Panc1 (cell line): ENCODE data around the gene CEP128. TPM values are rescaled to one million over a fixed set of nuclear protein-coding genes. Genes with fewer than 3 reads are reported as not detected.

ENCODE experiments used
- ATAC-seq: fragments of 200-7000 bp; cut with Tn5 transposase; 2 replicates; pipeline ENCODE4 v1.9.1; 2020; ENCODE audit warnings: mild to moderate bottlenecking, moderate library complexity
- BruUV-seq: library from RNA; stranded (reverse); fragments of 400-500 nt; replicated peaks from 2 replicates; lab custom pipeline; 2021; lab: Mats Ljungman, UMichigan
- CTCF ChIA-PET: fragments of 300-600 bp; sonication (Branson Sonifier 250); formaldehyde crosslinking; loops from one replicate; lab custom pipeline; 2022; ENCODE audit warnings: antibody characterized with exemption; lab: Charles Lee
- POLR2A ChIA-PET: fragments of 300-600 bp; sonication (Branson Sonifier 250); formaldehyde crosslinking; loops from one replicate; lab custom pipeline; 2022; ENCODE audit warnings: antibody characterized with exemption; lab: Charles Lee
- DNase-seq: peaks from one replicate; pipeline ENCODE4 v3.0.0-alpha.2; 2010; ENCODE audit warnings: low read depth, low spot score
- H3K27ac ChIP-seq: 2 replicates; pipeline ENCODE4 v1.5.1; 2011; ENCODE audit warnings: mild to moderate bottlenecking, low read length, inconsistent platforms
- H3K27me3 ChIP-seq: fragments of 200-500 bp; sonication (Bioruptor generic); 2 replicates; pipeline ENCODE4 v1.6.0; 2014; ENCODE audit warnings: low read length, inconsistent platforms; ENCODE audit not compliant: control insufficient read depth, insufficient read depth
- H3K36me3 ChIP-seq: fragments of 200-500 bp; sonication (Bioruptor generic); 2 replicates; pipeline ENCODE4 v1.5.1; 2014; ENCODE audit warnings: inconsistent platforms, mild to moderate bottlenecking, low read length, moderate library complexity; ENCODE audit not compliant: control insufficient read depth, insufficient read depth
- H3K4me1 ChIP-seq: 2 replicates; pipeline ENCODE4 v1.5.1; 2011; ENCODE audit warnings: inconsistent platforms, mild to moderate bottlenecking, low read length, moderate library complexity; ENCODE audit not compliant: control insufficient read depth, insufficient read depth
- H3K4me3 ChIP-seq, 2 experiments: 2 replicates each; pipeline ENCODE4 v1.5.1; 2011 to 2012; ENCODE audit warnings: low read depth in 2 of 2, low read length in 2 of 2, mild to moderate bottlenecking in 2 of 2, inconsistent platforms in 1 of 2, moderate library complexity in 1 of 2
- H3K9me3 ChIP-seq: fragments of 200-500 bp; sonication (Bioruptor generic); 2 replicates; pipeline ENCODE4 v1.5.1; 2014; ENCODE audit warnings: low read depth, mild to moderate bottlenecking, inconsistent platforms, low read length, moderate library complexity; ENCODE audit not compliant: control insufficient read depth, insufficient read depth
- CTCF ChIP-seq: fragments of 450-650 bp; IDR thresholded peaks from 2 replicates; pipeline ENCODE4 v1.5.1; 2017; ENCODE audit warnings: mild to moderate bottlenecking
- POLR2AphosphoS5 ChIP-seq: IDR thresholded peaks from 2 replicates; pipeline ENCODE4 v1.6.1; 2012; ENCODE audit warnings: mild to moderate bottlenecking, low read depth, low read length, moderate library complexity
- SIN3A ChIP-seq: IDR thresholded peaks from 2 replicates; pipeline ENCODE4 v1.6.1; 2012; ENCODE audit warnings: low read depth, mild to moderate bottlenecking, low read length, moderate library complexity, borderline replicate concordance; ENCODE audit not compliant: insufficient read depth
- TCF7L2 ChIP-seq: IDR thresholded peaks from 2 replicates; pipeline ENCODE4 v1.6.1; 2011; ENCODE audit warnings: mild to moderate bottlenecking, low read depth, low read length, inconsistent platforms
- in situ Hi-C: cut with HindIII; loops from 2 replicates; pipeline ENCODE4 v1.10.0; 2016; ENCODE audit warnings: low sequenced_read_pairs, low pct_unique_long_range_greater_than_20kb
- intact Hi-C: fragments of 100-400 bp; cut with micrococcal nuclease; formaldehyde crosslinking; loops from one replicate; pipeline ENCODE4 v1.10.0; 2022; ENCODE audit not compliant: unreplicated experiment
- total RNA-seq: library from RNA; stranded (reverse); gene quantifications from one replicate; pipeline ENCODE4 v1.2.1, GENCODE V29; 2021; ENCODE audit not compliant: unreplicated experiment
- TF ChIP-seq, protein P1 (sequence below), 2 experiments: IDR thresholded peaks; 2 replicates each; pipeline ENCODE4 v1.6.1; 2011 to 2012; ENCODE audit warnings: low read depth in 2 of 2, control low read depth in 1 of 2, low read length in 1 of 2, mild to moderate bottlenecking in 1 of 2, moderate library complexity in 1 of 2; ENCODE audit not compliant: insufficient read depth in 1 of 2

The CEP128 gene
- total RNA-seq, 1 experiment from 2014 or later: 9.3 TPM

GRCh38 chr14:80784820-80785219, 156.7 kb downstream of the CEP128 start:
- in situ Hi-C loops: no loop called here
- Histone ChIP-seq H3K36me3 (no peaks in the 10 kb centered on the region), H3K4me1 (no peaks in the 10 kb centered on the region), H3K9me3 (no peaks in the 10 kb centered on the region), H3K27me3 (no peaks in the 10 kb centered on the region), H3K27ac (no peak overlapping the region), H3K4me3 (no peak overlapping the region)
- BruUV-seq: TSS peak; percentile 89
- TF ChIP-seq SIN3A (no peak), CTCF (no peak), POLR2AphosphoS5 (no peak), TCF7L2 (no peak)
- TF ChIP-seq, protein P1, sequence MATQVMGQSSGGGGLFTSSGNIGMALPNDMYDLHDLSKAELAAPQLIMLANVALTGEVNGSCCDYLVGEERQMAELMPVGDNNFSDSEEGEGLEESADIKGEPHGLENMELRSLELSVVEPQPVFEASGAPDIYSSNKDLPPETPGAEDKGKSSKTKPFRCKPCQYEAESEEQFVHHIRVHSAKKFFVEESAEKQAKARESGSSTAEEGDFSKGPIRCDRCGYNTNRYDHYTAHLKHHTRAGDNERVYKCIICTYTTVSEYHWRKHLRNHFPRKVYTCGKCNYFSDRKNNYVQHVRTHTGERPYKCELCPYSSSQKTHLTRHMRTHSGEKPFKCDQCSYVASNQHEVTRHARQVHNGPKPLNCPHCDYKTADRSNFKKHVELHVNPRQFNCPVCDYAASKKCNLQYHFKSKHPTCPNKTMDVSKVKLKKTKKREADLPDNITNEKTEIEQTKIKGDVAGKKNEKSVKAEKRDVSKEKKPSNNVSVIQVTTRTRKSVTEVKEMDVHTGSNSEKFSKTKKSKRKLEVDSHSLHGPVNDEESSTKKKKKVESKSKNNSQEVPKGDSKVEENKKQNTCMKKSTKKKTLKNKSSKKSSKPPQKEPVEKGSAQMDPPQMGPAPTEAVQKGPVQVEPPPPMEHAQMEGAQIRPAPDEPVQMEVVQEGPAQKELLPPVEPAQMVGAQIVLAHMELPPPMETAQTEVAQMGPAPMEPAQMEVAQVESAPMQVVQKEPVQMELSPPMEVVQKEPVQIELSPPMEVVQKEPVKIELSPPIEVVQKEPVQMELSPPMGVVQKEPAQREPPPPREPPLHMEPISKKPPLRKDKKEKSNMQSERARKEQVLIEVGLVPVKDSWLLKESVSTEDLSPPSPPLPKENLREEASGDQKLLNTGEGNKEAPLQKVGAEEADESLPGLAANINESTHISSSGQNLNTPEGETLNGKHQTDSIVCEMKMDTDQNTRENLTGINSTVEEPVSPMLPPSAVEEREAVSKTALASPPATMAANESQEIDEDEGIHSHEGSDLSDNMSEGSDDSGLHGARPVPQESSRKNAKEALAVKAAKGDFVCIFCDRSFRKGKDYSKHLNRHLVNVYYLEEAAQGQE (IDR thresholded peaks at IDR 0.05; ENCODE audit: insufficient read depth in 1 of 2, low read depth in 2 of 2, low read length in 1 of 2): no peak
- DNase-seq (no peak), ATAC-seq (no peak)
- POLR2A ChIA-PET: no interaction called here
- CTCF ChIA-PET: interaction anchor here (0.6 kb wide), 1 partner anchor 729 kb away, joined by 4 read pairs; no protein-coding TSS in a partner anchor
- intact Hi-C loops: no loop called here

DNA sequence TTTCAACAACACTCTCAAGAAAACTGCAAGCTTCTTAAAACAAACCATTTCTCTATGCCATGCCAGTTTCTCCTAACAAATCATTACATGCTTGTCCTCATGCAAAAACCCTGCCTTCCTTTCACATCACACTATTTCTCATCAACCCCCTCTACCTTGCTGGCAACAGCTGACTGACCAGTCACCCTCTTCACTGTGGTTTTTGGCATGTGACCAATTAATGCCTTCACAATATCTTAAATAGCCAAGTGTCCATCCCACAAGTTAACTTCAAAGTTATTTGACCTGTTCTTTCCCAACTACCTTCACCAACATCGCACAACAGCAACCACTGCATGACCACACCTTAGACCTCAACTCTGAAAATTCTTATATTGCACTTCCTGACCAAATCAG, 159.6 kb downstream of the CEP128 start:
- ChIA-PET POLR2A (no interaction called here), CTCF (no interaction called here)
- ATAC-seq (no peak), DNase-seq (no peak)
- no peaks in the 10 kb centered on the region for H3K4me1 ChIP-seq
- no peak overlapping the region for H3K27ac ChIP-seq
- no peaks in the 10 kb centered on the region for H3K9me3 ChIP-seq
- in situ Hi-C loops: no loop called here
- H3K4me3 ChIP-seq: no peak overlapping the region
- intact Hi-C loops: no loop called here
- TF ChIP-seq POLR2AphosphoS5: no peak
- TF ChIP-seq TCF7L2: no peak
- TF ChIP-seq, protein P1 (IDR thresholded peaks at IDR 0.05; ENCODE audit: insufficient read depth in 1 of 2, low read depth in 2 of 2, low read length in 1 of 2): no peak
- TF ChIP-seq CTCF: no peak
- no peak for TF ChIP-seq SIN3A
- H3K36me3 ChIP-seq: no peaks in the 10 kb centered on the region
- no TSS peak for BruUV-seq
- no peaks in the 10 kb centered on the region for H3K27me3 ChIP-seq
